HepG2 (cell line): ENCODE data around the gene TBC1D1.

Experiments
- CREM ChIP-seq, 2 experiments: sonication (generic) in 1 of 2; formaldehyde crosslinking in 1 of 2; IDR thresholded peaks; 2 replicates each; pipeline versions ENCODE4 v1.4.0 to v1.6.1; 2016 to 2020; ENCODE audit warnings: antibody characterized with exemption in 1 of 2, mild to moderate bottlenecking in 1 of 2, missing genetic modification reagents in 1 of 2
- FOXJ3 ChIP-seq: sonication (generic); formaldehyde crosslinking; IDR thresholded peaks from 2 replicates; pipeline ENCODE4 v1.4.0; 2020; ENCODE audit warnings: missing genetic modification reagents, mild to moderate bottlenecking, borderline replicate concordance
- HNRNPL ChIP-seq: fragments of 200-400 bp; formaldehyde crosslinking; IDR thresholded peaks from 2 replicates; pipeline ENCODE4 v1.6.1; 2017; ENCODE audit warnings: mild to moderate bottlenecking, low read depth, low read length
- KDM5A ChIP-seq: fragments of 200-600 bp; sonication (generic); IDR thresholded peaks from 2 replicates; pipeline ENCODE4 v1.7.0; 2018; ENCODE audit warnings: antibody characterized with exemption, mild to moderate bottlenecking, low read length, borderline replicate concordance
- MEF2D ChIP-seq: sonication (generic); formaldehyde crosslinking; IDR thresholded peaks from 2 replicates; pipeline ENCODE4 v1.5.1; 2020; ENCODE audit warnings: mild to moderate bottlenecking, missing genetic modification reagents
- ZBTB4 ChIP-seq: sonication (generic); formaldehyde crosslinking; IDR thresholded peaks from 2 replicates; pipeline ENCODE4 v1.4.0; 2020; ENCODE audit warnings: missing genetic modification reagents, mild to moderate bottlenecking, borderline replicate concordance
- ZNF777 ChIP-seq: sonication (generic); formaldehyde crosslinking; IDR thresholded peaks from 2 replicates; pipeline ENCODE4 v1.4.0; 2020; ENCODE audit warnings: missing genetic modification reagents
- TF ChIP-seq, protein P1 (sequence below): sonication (generic); formaldehyde crosslinking; IDR thresholded peaks from 2 replicates; pipeline ENCODE4 v1.5.0; 2020; ENCODE audit warnings: mild to moderate bottlenecking, missing genetic modification reagents, moderate library complexity

- no peak for TF ChIP-seq CREM (IDR thresholded peaks at IDR 0.05)
- TF ChIP-seq CREM (CRISPR knock-in tag; IDR thresholded peaks at IDR 0.05) = no peak
- no peak for TF ChIP-seq MEF2D (CRISPR knock-in tag)
- TF ChIP-seq HNRNPL = no peak
- no peak for TF ChIP-seq KDM5A
- no peak for TF ChIP-seq FOXJ3 (CRISPR knock-in tag)
- TF ChIP-seq ZNF777 (CRISPR knock-in tag) = no peak
- TF ChIP-seq ZBTB4 (CRISPR knock-in tag) = no peak
- TF ChIP-seq, protein P1, sequence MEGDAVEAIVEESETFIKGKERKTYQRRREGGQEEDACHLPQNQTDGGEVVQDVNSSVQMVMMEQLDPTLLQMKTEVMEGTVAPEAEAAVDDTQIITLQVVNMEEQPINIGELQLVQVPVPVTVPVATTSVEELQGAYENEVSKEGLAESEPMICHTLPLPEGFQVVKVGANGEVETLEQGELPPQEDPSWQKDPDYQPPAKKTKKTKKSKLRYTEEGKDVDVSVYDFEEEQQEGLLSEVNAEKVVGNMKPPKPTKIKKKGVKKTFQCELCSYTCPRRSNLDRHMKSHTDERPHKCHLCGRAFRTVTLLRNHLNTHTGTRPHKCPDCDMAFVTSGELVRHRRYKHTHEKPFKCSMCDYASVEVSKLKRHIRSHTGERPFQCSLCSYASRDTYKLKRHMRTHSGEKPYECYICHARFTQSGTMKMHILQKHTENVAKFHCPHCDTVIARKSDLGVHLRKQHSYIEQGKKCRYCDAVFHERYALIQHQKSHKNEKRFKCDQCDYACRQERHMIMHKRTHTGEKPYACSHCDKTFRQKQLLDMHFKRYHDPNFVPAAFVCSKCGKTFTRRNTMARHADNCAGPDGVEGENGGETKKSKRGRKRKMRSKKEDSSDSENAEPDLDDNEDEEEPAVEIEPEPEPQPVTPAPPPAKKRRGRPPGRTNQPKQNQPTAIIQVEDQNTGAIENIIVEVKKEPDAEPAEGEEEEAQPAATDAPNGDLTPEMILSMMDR = no peak
These were observed 273.5 kb downstream of the TBC1D1 start for GRCh38 chr4:38164346-38164745.
